ENCODE data around the gene RSL1D1.
A peak's percentile ranks its signal among the peaks of the same experiment; 100 is the strongest.

RSL1D1 gene

DNA sequence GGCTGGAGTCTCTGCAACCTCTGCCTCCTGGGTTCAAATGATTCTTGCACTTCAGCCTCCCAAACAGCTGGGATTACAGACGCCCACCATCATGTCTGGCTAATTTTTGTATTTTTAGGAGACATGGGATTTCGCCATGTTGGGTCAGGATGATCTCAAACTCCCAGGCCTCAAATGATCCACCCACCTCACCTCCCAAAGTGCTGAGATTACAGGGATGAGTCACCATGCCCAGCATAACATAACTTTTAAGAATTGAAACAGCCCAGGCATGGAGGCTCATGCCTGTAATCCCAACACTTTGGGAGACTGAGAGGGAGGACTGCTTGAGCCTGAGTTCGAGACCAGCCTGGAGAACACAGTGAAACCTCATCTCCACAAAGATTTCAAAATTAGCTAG is 2.5 kb downstream of the RSL1D1 start:
- no peak for DNase-seq (ENCODE audit: low spot score)
- TF ChIP-seq, protein P1, sequence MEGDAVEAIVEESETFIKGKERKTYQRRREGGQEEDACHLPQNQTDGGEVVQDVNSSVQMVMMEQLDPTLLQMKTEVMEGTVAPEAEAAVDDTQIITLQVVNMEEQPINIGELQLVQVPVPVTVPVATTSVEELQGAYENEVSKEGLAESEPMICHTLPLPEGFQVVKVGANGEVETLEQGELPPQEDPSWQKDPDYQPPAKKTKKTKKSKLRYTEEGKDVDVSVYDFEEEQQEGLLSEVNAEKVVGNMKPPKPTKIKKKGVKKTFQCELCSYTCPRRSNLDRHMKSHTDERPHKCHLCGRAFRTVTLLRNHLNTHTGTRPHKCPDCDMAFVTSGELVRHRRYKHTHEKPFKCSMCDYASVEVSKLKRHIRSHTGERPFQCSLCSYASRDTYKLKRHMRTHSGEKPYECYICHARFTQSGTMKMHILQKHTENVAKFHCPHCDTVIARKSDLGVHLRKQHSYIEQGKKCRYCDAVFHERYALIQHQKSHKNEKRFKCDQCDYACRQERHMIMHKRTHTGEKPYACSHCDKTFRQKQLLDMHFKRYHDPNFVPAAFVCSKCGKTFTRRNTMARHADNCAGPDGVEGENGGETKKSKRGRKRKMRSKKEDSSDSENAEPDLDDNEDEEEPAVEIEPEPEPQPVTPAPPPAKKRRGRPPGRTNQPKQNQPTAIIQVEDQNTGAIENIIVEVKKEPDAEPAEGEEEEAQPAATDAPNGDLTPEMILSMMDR (conservative IDR thresholded peaks at IDR 0.05; ENCODE audit: low read depth) = no peak
- peak overlapping the region; percentile 35 for H3K27ac ChIP-seq
- POLR2A ChIA-PET (ENCODE audit: low non-redundant PET) = no interaction called here
- CTCF ChIA-PET = no interaction called here

DNA sequence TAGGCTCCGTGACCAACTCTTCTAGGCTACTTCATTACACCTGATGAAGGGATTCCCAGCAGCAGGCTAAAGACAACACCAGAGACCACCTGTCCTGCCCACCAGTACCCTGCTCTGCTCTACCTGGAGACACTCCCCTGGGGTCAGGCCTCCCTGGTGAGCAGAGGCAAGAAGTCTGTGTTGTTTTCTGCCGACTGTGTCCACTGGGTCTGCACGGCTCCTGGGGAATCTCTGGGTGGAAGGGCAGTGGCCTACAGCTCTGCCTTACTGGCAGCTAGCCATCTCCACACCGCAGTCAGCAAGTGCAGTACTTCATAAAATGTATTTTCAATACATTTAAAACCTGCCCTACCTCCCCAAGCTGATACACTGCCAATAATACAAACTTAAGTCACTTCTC is 6.8 kb downstream of the RSL1D1 start:
- CTCF ChIA-PET = no interaction called here
- TF ChIP-seq, protein P1 (conservative IDR thresholded peaks at IDR 0.05; ENCODE audit: low read depth) = no peak
- H3K27ac ChIP-seq = no peak overlapping the region
- no peak for DNase-seq (ENCODE audit: low spot score)
- POLR2A ChIA-PET (ENCODE audit: low non-redundant PET) = no interaction called here

DNA sequence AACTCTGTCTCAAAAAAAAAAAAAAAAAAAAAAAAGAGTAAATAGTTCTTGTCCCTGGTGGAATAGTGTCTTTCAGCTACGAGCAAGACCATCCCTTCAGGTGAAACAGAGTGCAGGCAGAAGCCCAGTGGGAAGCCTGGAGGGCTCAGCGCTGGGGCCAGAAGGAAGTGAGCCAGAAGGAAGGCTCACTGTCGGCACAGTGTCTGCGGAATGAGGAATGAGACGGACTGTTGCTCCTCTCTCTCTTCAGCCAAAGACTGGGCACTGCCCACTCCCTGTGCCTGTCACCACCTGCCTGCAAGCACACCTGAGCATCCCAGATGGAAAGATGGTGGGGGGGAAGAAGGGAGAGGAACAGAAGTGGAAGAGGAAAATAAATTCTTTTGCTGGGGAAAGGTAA is 7.5 kb downstream of the RSL1D1 start:
- ChIA-PET POLR2A (ENCODE audit: low non-redundant PET) (interaction anchor here (0.6 kb wide), 1 partner anchor 109 kb away, joined by 4 read pairs; no protein-coding TSS in a partner anchor), CTCF (interaction anchor here (0.6 kb wide), 1 partner anchor 511 kb away, joined by 3 read pairs; no protein-coding TSS in a partner anchor)
- H3K27ac ChIP-seq = no peak overlapping the region
- no peak for DNase-seq (ENCODE audit: low spot score)
- TF ChIP-seq, protein P1 (conservative IDR thresholded peaks at IDR 0.05; ENCODE audit: low read depth) = no peak

DNA sequence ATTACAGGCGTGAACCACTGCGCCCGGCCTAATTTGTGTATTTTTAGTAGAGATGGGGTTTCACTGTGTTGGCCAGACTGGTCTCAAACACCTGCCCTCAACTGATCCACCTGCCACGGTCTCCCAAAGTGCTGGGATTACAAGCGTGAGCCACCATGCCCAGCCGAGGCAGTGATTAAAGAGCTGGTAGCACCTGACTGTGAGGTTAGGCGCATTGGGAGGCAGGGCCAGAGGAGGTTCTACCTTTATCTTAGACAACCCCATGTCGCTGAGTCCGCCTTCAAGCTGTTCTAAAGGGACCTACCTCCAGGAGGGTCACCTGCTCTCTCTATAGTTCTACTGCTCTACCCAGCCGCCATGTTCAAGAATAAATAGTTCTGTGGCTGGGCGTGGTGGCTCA is 8.1 kb downstream of the RSL1D1 start:
- DNase-seq (ENCODE audit: low spot score) = no peak
- TF ChIP-seq, protein P1 (conservative IDR thresholded peaks at IDR 0.05; ENCODE audit: low read depth) = no peak
- POLR2A ChIA-PET (ENCODE audit: low non-redundant PET) = interaction anchor here (0.6 kb wide), 1 partner anchor 109 kb away, joined by 4 read pairs; no protein-coding TSS in a partner anchor
- CTCF ChIA-PET = interaction anchor here (0.6 kb wide), 2 partner anchors 32 to 511 kb away, joined by 3 read pairs; no protein-coding TSS in a partner anchor
- H3K27ac ChIP-seq = no peak overlapping the region

DNA sequence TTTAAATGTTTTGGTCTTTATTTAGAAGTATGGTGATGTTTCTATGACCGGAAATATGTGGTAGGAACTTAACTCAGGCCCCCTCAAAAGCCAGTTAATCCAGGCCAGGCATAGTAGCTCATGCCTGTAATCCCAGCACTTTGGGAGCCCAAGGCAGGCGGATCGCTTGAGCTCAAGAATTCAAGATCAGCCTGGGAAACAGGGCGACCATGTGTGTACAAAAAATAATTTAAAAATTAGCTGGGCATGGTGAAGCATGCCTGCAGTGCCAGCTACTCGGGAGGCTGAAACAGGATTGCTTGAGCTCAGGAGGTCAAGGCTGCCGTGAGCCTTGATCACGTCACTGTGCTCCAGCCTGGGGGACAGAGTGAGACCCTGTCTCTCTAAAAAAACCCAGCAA is 10.3 kb downstream of the RSL1D1 start:
- TF ChIP-seq, protein P1 (conservative IDR thresholded peaks at IDR 0.05; ENCODE audit: low read depth) = no peak
- ChIA-PET CTCF (interaction anchor here (0.5 to 0.7 kb wide), 2 partner anchors 44 to 48 kb away, joined by 3 to 5 read pairs; partner anchors contain the start of gene ZC3H7A), POLR2A (ENCODE audit: low non-redundant PET) (no interaction called here)
- DNase-seq (ENCODE audit: low spot score) = no peak
- no peak overlapping the region for H3K27ac ChIP-seq

DNA sequence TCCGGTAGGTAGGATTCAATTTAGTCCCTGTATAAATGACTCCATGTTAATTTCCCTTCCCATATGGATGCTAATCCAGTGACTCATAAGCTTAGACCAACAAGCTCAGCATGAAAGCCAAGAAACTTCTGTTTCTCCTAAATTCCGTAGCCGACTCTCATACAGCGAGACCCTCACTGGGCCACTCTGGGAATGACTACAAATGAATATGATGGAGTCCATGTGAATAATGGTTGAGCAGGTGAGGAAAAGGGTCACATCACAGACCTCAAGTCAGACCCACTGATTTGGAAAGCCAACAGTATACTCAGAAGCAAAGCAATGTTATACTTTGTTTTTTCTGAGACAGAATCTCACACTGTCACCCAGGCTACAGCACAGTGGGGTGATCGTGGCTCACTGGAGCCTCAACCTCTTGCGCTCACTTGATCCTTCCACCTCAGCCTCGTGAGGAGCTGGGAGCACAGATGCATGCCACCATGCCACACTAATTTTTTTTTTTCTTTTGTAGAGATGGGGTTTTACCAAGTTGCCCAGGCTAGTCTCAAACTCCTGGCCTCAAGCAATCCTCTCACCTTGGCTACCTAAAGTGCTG is 14.6 kb downstream of the RSL1D1 start:
- ChIA-PET POLR2A (ENCODE audit: low non-redundant PET) (interaction anchor here (0.6 kb wide), 1 partner anchor 18 kb away, joined by 3 read pairs; no protein-coding TSS in a partner anchor), CTCF (no interaction called here)
- peak overlapping the region; percentile 53 for H3K27ac ChIP-seq
- TF ChIP-seq, protein P1 (conservative IDR thresholded peaks at IDR 0.05; ENCODE audit: low read depth) = no peak
- peak; percentile 54 for DNase-seq (ENCODE audit: low spot score)

All from RWPE1 (cell line).